ENCODE measurements around the gene PREX1.
"Not testable (repeated sequence)": the region's sequence is repeated elsewhere in the genome, so short reads cannot be mapped to it uniquely, and the experiment has no call there.

DNA sequence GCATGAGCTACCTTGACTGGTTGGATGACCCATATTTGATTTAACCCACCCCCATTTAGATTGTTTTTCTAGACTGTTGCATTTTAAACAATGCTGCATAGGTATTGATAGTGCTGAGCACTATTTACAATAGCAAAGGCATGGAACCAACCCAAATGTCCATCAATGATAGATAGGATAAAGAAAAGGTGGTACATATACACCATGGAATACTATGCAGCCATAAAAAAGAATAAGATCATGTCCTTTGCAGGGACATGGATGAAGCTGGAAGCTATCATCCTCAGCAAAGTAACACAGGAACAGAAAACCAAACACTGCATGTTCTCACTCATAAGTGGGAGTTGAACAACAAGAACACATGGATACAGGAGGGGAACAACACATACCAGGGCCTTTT lies 41.6 kb upstream of the PREX1 start:
- TF ChIP-seq, protein P1, sequence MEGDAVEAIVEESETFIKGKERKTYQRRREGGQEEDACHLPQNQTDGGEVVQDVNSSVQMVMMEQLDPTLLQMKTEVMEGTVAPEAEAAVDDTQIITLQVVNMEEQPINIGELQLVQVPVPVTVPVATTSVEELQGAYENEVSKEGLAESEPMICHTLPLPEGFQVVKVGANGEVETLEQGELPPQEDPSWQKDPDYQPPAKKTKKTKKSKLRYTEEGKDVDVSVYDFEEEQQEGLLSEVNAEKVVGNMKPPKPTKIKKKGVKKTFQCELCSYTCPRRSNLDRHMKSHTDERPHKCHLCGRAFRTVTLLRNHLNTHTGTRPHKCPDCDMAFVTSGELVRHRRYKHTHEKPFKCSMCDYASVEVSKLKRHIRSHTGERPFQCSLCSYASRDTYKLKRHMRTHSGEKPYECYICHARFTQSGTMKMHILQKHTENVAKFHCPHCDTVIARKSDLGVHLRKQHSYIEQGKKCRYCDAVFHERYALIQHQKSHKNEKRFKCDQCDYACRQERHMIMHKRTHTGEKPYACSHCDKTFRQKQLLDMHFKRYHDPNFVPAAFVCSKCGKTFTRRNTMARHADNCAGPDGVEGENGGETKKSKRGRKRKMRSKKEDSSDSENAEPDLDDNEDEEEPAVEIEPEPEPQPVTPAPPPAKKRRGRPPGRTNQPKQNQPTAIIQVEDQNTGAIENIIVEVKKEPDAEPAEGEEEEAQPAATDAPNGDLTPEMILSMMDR (conservative IDR thresholded peaks at IDR 0.05): not testable (repeated sequence)
- not testable (repeated sequence) for TF ChIP-seq EZH2 (IDR thresholded peaks at IDR 0.05; ENCODE audit: low read depth)

Data from PC-9 (cell line).